ENCODE measurements around the gene SCN9A.

DNA sequence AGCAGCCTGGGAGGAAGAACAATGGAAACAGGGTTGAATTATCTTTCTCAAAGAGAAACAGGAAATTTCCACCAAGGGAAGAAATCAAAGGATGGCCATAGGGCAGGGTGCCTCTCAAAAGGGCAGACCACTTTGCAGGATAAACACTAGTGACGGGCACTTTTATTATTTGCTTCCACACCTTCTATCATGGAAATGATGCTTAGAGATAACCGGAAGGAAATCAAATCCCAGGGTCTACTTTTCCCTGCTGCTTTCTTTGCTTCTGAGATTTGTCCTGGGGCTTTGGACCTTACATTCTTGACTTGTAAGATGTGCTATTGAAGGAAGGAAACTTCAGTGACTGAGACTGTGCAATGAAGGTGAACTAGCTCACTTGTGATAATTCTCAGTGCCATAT is 1.1 kb upstream of the SCN9A start:
- TF ChIP-seq POLR2A (IDR thresholded peaks at IDR 0.05): no peak
- TF ChIP-seq, protein P1, sequence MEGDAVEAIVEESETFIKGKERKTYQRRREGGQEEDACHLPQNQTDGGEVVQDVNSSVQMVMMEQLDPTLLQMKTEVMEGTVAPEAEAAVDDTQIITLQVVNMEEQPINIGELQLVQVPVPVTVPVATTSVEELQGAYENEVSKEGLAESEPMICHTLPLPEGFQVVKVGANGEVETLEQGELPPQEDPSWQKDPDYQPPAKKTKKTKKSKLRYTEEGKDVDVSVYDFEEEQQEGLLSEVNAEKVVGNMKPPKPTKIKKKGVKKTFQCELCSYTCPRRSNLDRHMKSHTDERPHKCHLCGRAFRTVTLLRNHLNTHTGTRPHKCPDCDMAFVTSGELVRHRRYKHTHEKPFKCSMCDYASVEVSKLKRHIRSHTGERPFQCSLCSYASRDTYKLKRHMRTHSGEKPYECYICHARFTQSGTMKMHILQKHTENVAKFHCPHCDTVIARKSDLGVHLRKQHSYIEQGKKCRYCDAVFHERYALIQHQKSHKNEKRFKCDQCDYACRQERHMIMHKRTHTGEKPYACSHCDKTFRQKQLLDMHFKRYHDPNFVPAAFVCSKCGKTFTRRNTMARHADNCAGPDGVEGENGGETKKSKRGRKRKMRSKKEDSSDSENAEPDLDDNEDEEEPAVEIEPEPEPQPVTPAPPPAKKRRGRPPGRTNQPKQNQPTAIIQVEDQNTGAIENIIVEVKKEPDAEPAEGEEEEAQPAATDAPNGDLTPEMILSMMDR (IDR thresholded peaks at IDR 0.05): no peak
